ENCODE data around the gene NWD2. TPM values are rescaled to one million over a fixed set of nuclear protein-coding genes. Genes with fewer than 3 reads are reported as not detected.

The NWD2 gene
- total RNA-seq, 1 experiment from 2014 or later: not detected

- Histone ChIP-seq H3K27me3 (no peaks in the 10 kb centered on the region), H3K9me3 (no peaks in the 10 kb centered on the region), H3K36me3 (no peaks in the 10 kb centered on the region), H3K4me3 (no peak overlapping the region)
- no peak for DNase-seq
These were observed 13.7 kb downstream of the NWD2 start for GRCh38 chr4:37258221-37258620.

GRCh38 chr4:37268319-37268718 is 23.8 kb downstream of the NWD2 start:
- Histone ChIP-seq H3K9me3 (no peaks in the 10 kb centered on the region), H3K4me3 (no peak overlapping the region), H3K27me3 (no peaks in the 10 kb centered on the region), H3K36me3 (no peaks in the 10 kb centered on the region)
- no peak for DNase-seq

GRCh38 chr4:37279121-37279520 is 34.6 kb downstream of the NWD2 start:
- no peaks in the 10 kb centered on the region for H3K27me3 ChIP-seq
- H3K36me3 ChIP-seq: no peaks in the 10 kb centered on the region
- DNase-seq: no peak
- H3K9me3 ChIP-seq: no peaks in the 10 kb centered on the region
- H3K4me3 ChIP-seq: no peak overlapping the region

- H3K9me3 ChIP-seq: no peaks in the 10 kb centered on the region
- H3K27me3 ChIP-seq: no peaks in the 10 kb centered on the region
- no peak for DNase-seq
- no peak overlapping the region for H3K4me3 ChIP-seq
- H3K36me3 ChIP-seq: no peaks in the 10 kb centered on the region
These were observed 35.5 kb downstream of the NWD2 start for GRCh38 chr4:37279894-37280592.

- DNase-seq: no peak
- no peaks in the 10 kb centered on the region for H3K9me3 ChIP-seq
- no peak overlapping the region for H3K4me3 ChIP-seq
- H3K36me3 ChIP-seq: no peaks in the 10 kb centered on the region
- no peaks in the 10 kb centered on the region for H3K27me3 ChIP-seq
These were observed 54.9 kb downstream of the NWD2 start for GRCh38 chr4:37299468-37299867.

GRCh38 chr4:37304612-37305011 is 60.1 kb downstream of the NWD2 start:
- no peaks in the 10 kb centered on the region for H3K36me3 ChIP-seq
- no peak for DNase-seq
- no peak overlapping the region for H3K4me3 ChIP-seq
- no peaks in the 10 kb centered on the region for H3K9me3 ChIP-seq
- H3K27me3 ChIP-seq: no peaks in the 10 kb centered on the region

GRCh38 chr4:37305984-37306383 is 61.4 kb downstream of the NWD2 start:
- no peak overlapping the region for H3K4me3 ChIP-seq
- H3K27me3 ChIP-seq: no peaks in the 10 kb centered on the region
- no peaks in the 10 kb centered on the region for H3K36me3 ChIP-seq
- DNase-seq: no peak
- H3K9me3 ChIP-seq: no peaks in the 10 kb centered on the region

- Histone ChIP-seq H3K4me3 (no peak overlapping the region), H3K27me3 (no peaks in the 10 kb centered on the region), H3K36me3 (no peaks in the 10 kb centered on the region), H3K9me3 (no peaks in the 10 kb centered on the region)
- no peak for DNase-seq
These were observed 72.6 kb downstream of the NWD2 start for GRCh38 chr4:37317104-37317643.

GRCh38 chr4:37320513-37321235 is 76.1 kb downstream of the NWD2 start:
- Histone ChIP-seq H3K4me3 (no peak overlapping the region), H3K36me3 (no peaks in the 10 kb centered on the region), H3K9me3 (no peaks in the 10 kb centered on the region), H3K27me3 (no peaks in the 10 kb centered on the region)
- no peak for DNase-seq

GRCh38 chr4:37322122-37322521 is 77.6 kb downstream of the NWD2 start:
- Histone ChIP-seq H3K36me3 (no peaks in the 10 kb centered on the region), H3K27me3 (no peaks in the 10 kb centered on the region), H3K9me3 (no peaks in the 10 kb centered on the region), H3K4me3 (no peak overlapping the region)
- DNase-seq: no peak

- no peaks in the 10 kb centered on the region for H3K27me3 ChIP-seq
- H3K4me3 ChIP-seq: no peak overlapping the region
- H3K9me3 ChIP-seq: no peaks in the 10 kb centered on the region
- H3K36me3 ChIP-seq: no peaks in the 10 kb centered on the region
- no peak for DNase-seq
These were observed 80.0 kb downstream of the NWD2 start for GRCh38 chr4:37324546-37324945.

GRCh38 chr4:37326852-37327251 is 82.3 kb downstream of the NWD2 start:
- H3K36me3 ChIP-seq: no peaks in the 10 kb centered on the region
- DNase-seq: no peak
- H3K9me3 ChIP-seq: no peaks in the 10 kb centered on the region
- no peaks in the 10 kb centered on the region for H3K27me3 ChIP-seq
- H3K4me3 ChIP-seq: no peak overlapping the region

- no peaks in the 10 kb centered on the region for H3K9me3 ChIP-seq
- no peak overlapping the region for H3K4me3 ChIP-seq
- DNase-seq: no peak
- no peaks in the 10 kb centered on the region for H3K36me3 ChIP-seq
- no peaks in the 10 kb centered on the region for H3K27me3 ChIP-seq
These were observed 94.4 kb downstream of the NWD2 start for GRCh38 chr4:37338972-37339371.

- H3K27me3 ChIP-seq: no peaks in the 10 kb centered on the region
- DNase-seq: no peak
- H3K4me3 ChIP-seq: no peak overlapping the region
- no peaks in the 10 kb centered on the region for H3K9me3 ChIP-seq
- no peaks in the 10 kb centered on the region for H3K36me3 ChIP-seq
These were observed 114.2 kb downstream of the NWD2 start for GRCh38 chr4:37358748-37359147.

- H3K36me3 ChIP-seq: no peaks in the 10 kb centered on the region
- H3K9me3 ChIP-seq: no peaks in the 10 kb centered on the region
- H3K27me3 ChIP-seq: no peaks in the 10 kb centered on the region
- no peak overlapping the region for H3K4me3 ChIP-seq
- DNase-seq: no peak
These were observed 114.7 kb downstream of the NWD2 start for GRCh38 chr4:37359261-37359660.

- H3K36me3 ChIP-seq: no peaks in the 10 kb centered on the region
- H3K27me3 ChIP-seq: no peaks in the 10 kb centered on the region
- H3K4me3 ChIP-seq: no peak overlapping the region
- no peaks in the 10 kb centered on the region for H3K9me3 ChIP-seq
- DNase-seq: no peak
These were observed 121.3 kb downstream of the NWD2 start for GRCh38 chr4:37365888-37366287.

GRCh38 chr4:37367901-37368300 is 123.4 kb downstream of the NWD2 start:
- DNase-seq: no peak
- no peaks in the 10 kb centered on the region for H3K36me3 ChIP-seq
- H3K9me3 ChIP-seq: no peaks in the 10 kb centered on the region
- H3K27me3 ChIP-seq: no peaks in the 10 kb centered on the region
- H3K4me3 ChIP-seq: no peak overlapping the region

- Histone ChIP-seq H3K27me3 (no peaks in the 10 kb centered on the region), H3K36me3 (no peaks in the 10 kb centered on the region), H3K9me3 (no peaks in the 10 kb centered on the region), H3K4me3 (no peak overlapping the region)
- no peak for DNase-seq
These were observed 125.5 kb downstream of the NWD2 start for GRCh38 chr4:37370052-37370451.

All from MG63 (cell line).